Colonic mucosa (tissue), 4 donors: Measurements from ENCODE around the gene CDH4. TPM values are rescaled to one million over a fixed set of nuclear protein-coding genes. Genes with fewer than 3 reads are reported as not detected.

ENCODE experiments used
- DNase-seq: peaks from one replicate; pipeline ENCODE4 v3.0.0-alpha.2; 2020
- H3K27ac ChIP-seq: fragments of 200-600 bp; one replicate; pipeline ENCODE4 v1.8.0; 2021
- H3K27me3 ChIP-seq: fragments of 200-600 bp; one replicate; pipeline ENCODE4 v1.8.0; 2021
- H3K36me3 ChIP-seq: fragments of 200-600 bp; one replicate; pipeline ENCODE4 v1.8.0; 2021
- H3K4me1 ChIP-seq: fragments of 200-600 bp; one replicate; pipeline ENCODE4 v1.8.0; 2021; ENCODE audit warnings: mild to moderate bottlenecking
- H3K4me3 ChIP-seq: fragments of 200-600 bp; one replicate; pipeline ENCODE4 v1.8.0; 2021
- H3K9ac ChIP-seq, 2 donors: one replicate each; pipeline ENCODE4 v1.7.0; 2013; ENCODE audit warnings: control low read depth in 2 of 2, low read depth in 2 of 2, low read length in 2 of 2
- H3K9me3 ChIP-seq: fragments of 200-600 bp; one replicate; pipeline ENCODE4 v1.8.0; 2021
- intact Hi-C: fragments of 100-400 bp; cut with DNase I; formaldehyde crosslinking; loops from one replicate; pipeline ENCODE4 v1.14.1; 2022
- total RNA-seq, 2 donors: library from RNA; stranded (reverse); fragmentation: NEBNext Ultra II Directional in 1 of 2; extraction: Animal tissue kit (Norgen Biotek cat#: 25700) in 1 of 2; gene quantifications; one replicate each; pipeline ENCODE4 v1.2.1, GENCODE V29; 2021
- TF ChIP-seq, protein P1 (sequence below): fragments of 200-600 bp; IDR thresholded peaks from one replicate; pipeline ENCODE4 v1.8.0; 2022; ENCODE audit warnings: antibody characterized with exemption, mild to moderate bottlenecking
- donor health status: healthy.
- donor health status: DM: no; HTN: no; CAD: no.
- donor health status: DM: no; HTN: no; CAD: no.

CDH4 gene
- total RNA-seq, 2 donors from 2014 or later = 0.08 TPM; not detected in 1

DNA sequence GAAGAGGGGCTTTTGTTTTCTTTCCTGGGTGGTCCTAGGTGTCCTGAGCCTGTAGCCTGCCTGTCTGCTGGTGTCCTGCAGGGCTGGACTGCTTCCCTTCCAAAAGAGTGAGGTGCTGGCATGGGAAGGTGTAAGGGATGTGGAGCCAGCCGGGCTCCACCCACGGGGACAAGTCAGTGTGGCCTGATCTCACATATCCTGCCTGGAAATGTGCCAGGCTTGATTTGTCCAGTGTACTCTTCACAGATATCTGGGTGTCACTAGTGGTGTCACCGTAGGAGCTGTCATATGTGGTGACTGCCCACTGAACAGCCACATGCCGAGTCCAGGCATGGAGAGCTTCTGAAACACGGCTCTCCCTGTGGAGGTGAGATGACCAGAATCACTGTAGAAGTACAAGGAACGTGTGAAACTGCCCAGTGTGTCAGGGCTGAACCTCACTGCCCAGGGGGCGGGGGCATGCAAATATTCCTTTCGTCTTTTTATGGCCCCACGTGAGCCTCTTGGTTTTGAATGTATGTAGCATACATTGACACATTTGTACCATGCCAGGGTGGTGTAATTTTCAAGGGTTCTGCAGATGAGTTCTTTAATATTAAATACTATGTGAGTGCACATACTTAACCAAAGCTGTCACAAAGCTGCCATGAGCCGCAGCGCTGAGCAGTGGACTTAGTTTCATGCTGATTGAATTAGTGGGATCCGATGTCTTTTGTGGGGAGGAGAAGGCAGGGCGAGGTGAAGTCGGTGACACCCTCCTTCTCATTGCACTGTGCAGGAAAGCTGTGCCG lies 55.8 kb downstream of the CDH4 start:
- Histone ChIP-seq H3K9me3 (no peaks in the 10 kb centered on the region), H3K36me3 (no peaks in the 10 kb centered on the region), H3K27me3 (no peaks in the 10 kb centered on the region), H3K9ac (no peak overlapping the region), H3K4me1 (no peaks in the 10 kb centered on the region), H3K4me3 (no peak overlapping the region), H3K27ac (no peak overlapping the region)
- no peak for DNase-seq
- TF ChIP-seq, protein P1, sequence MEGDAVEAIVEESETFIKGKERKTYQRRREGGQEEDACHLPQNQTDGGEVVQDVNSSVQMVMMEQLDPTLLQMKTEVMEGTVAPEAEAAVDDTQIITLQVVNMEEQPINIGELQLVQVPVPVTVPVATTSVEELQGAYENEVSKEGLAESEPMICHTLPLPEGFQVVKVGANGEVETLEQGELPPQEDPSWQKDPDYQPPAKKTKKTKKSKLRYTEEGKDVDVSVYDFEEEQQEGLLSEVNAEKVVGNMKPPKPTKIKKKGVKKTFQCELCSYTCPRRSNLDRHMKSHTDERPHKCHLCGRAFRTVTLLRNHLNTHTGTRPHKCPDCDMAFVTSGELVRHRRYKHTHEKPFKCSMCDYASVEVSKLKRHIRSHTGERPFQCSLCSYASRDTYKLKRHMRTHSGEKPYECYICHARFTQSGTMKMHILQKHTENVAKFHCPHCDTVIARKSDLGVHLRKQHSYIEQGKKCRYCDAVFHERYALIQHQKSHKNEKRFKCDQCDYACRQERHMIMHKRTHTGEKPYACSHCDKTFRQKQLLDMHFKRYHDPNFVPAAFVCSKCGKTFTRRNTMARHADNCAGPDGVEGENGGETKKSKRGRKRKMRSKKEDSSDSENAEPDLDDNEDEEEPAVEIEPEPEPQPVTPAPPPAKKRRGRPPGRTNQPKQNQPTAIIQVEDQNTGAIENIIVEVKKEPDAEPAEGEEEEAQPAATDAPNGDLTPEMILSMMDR = no peak
- intact Hi-C loops = no loop called here

- no peak for DNase-seq
- no peaks in the 10 kb centered on the region for H3K9me3 ChIP-seq
- H3K27ac ChIP-seq = no peak overlapping the region
- H3K4me3 ChIP-seq = no peak overlapping the region
- intact Hi-C loops = no loop called here
- H3K27me3 ChIP-seq = no peaks in the 10 kb centered on the region
- H3K36me3 ChIP-seq = no peaks in the 10 kb centered on the region
- H3K4me1 ChIP-seq = no peaks in the 10 kb centered on the region
- no peak overlapping the region for H3K9ac ChIP-seq
- TF ChIP-seq, protein P1 = no peak
These were observed 56.4 kb downstream of the CDH4 start for GRCh38 chr20:61308477-61308774.

DNA sequence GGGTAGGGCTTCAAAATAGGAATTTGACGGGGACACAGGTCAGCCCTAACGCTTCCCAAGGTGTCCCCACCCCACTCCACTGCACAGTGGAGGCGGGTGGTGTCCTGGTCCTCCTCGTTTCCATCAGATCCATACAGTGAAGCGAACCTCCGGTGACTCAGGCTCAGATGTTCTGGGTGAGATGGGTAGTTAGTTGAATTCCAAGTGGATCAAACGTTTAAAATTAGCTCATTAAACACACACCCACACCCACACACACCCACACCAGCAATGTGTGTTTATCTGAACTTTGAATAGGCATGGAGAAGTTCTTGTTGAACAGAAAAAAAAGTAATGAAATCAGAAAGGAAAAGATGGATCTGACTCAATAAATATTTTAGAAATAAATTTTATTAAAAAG lies 58.9 kb downstream of the CDH4 start:
- Histone ChIP-seq H3K27ac (no peak overlapping the region), H3K9ac (no peak overlapping the region), H3K4me3 (no peak overlapping the region), H3K36me3 (no peaks in the 10 kb centered on the region), H3K27me3 (no peaks in the 10 kb centered on the region), H3K9me3 (no peaks in the 10 kb centered on the region), H3K4me1 (no peaks in the 10 kb centered on the region)
- intact Hi-C loops = no loop called here
- no peak for DNase-seq
- TF ChIP-seq, protein P1 = no peak

GRCh38 chr20:61311656-61312387 lies 59.8 kb downstream of the CDH4 start:
- Histone ChIP-seq H3K4me3 (no peak overlapping the region), H3K4me1 (no peaks in the 10 kb centered on the region), H3K9me3 (no peaks in the 10 kb centered on the region), H3K36me3 (no peaks in the 10 kb centered on the region), H3K27me3 (no peaks in the 10 kb centered on the region), H3K9ac (no peak overlapping the region), H3K27ac (no peak overlapping the region)
- DNase-seq = no peak
- intact Hi-C loops = no loop called here
- TF ChIP-seq, protein P1 = no peak

DNA sequence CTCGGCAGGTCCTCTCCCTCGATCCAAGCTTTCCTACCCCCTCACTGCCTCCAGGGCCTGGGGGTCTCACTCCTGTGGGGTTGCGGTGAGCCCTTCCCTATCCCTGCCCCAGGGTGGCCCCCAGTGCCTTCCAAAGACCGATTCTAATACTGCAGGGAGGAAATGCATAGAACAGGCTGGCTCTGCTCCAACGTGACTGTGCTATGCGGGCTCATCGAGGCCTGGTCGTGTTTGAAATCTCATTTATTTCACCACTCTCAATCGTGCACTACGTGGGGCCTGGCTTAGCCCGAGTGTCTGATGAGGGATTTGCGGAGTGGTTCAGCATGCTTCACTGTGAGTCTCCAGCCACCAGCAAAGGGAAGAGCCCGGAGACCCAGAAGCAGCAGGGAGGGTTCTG lies 60.9 kb downstream of the CDH4 start:
- Histone ChIP-seq H3K4me3 (no peak overlapping the region), H3K27ac (no peak overlapping the region), H3K9ac (no peak overlapping the region), H3K36me3 (no peaks in the 10 kb centered on the region), H3K9me3 (no peaks in the 10 kb centered on the region), H3K27me3 (no peaks in the 10 kb centered on the region), H3K4me1 (no peaks in the 10 kb centered on the region)
- intact Hi-C loops = no loop called here
- TF ChIP-seq, protein P1 = no peak
- no peak for DNase-seq
